WTC11 (cell line): ENCODE measurements around the gene KCNK3. TPM values are rescaled to one million over a fixed set of nuclear protein-coding genes. Genes with fewer than 3 reads are reported as not detected.

Source experiments
- ATAC-seq: fragments of 200-7000 bp; cut with Tn5 transposase; 2 replicates; pipeline ENCODE4 v1.10.0; 2021; ENCODE audit warnings: mild to moderate bottlenecking, moderate library complexity
- CTCF ChIA-PET: fragments of 300-600 bp; sonication (Branson Sonifier 250); formaldehyde crosslinking; loops from one replicate; lab custom pipeline; 2021; ENCODE audit warnings: antibody characterized with exemption; lab: Charles Lee
- POLR2A ChIA-PET: fragments of 350-600 bp; sonication (Branson Sonifier 250); formaldehyde crosslinking; loops from one replicate; lab custom pipeline; 2021; ENCODE audit warnings: antibody characterized with exemption; lab: Charles Lee
- DNase-seq: peaks from one replicate; pipeline ENCODE4 v3.0.0; 2021; ENCODE audit warnings: low spot score
- H3K27ac Mint-ChIP-seq: 2 replicates; pipeline ENCODE4 v1.8.0; 2021; ENCODE audit warnings: mixed read lengths
- H3K27me3 Mint-ChIP-seq: 2 replicates; pipeline ENCODE4 v1.8.0; 2021; ENCODE audit warnings: low read depth, mild to moderate bottlenecking, moderate library complexity, mixed read lengths
- H3K36me3 Mint-ChIP-seq: 2 replicates; pipeline ENCODE4 v1.8.0; 2021; ENCODE audit warnings: mixed read lengths
- H3K4me1 Mint-ChIP-seq: 2 replicates; pipeline ENCODE4 v1.8.0; 2022; ENCODE audit warnings: mixed read lengths
- H3K4me3 Mint-ChIP-seq: 2 replicates; pipeline ENCODE4 v1.8.0; 2021; ENCODE audit warnings: mild to moderate bottlenecking, moderate library complexity, mixed read lengths
- H3K9me3 Mint-ChIP-seq: 2 replicates; pipeline ENCODE4 v1.8.0; 2021; ENCODE audit warnings: mixed read lengths
- CREM ChIP-seq: sonication (generic); formaldehyde crosslinking; IDR thresholded peaks from 2 replicates; pipeline ENCODE4 v1.8.1; 2022; ENCODE audit warnings: mild to moderate bottlenecking, missing genetic modification reagents, moderate library complexity
- E2F1 ChIP-seq: sonication (generic); formaldehyde crosslinking; IDR thresholded peaks from 2 replicates; pipeline ENCODE4 v1.8.0; 2022; ENCODE audit warnings: mild to moderate bottlenecking, missing genetic modification reagents
- EMX1 ChIP-seq: fragments of 250-450 bp; sonication (Bioruptor Pico); IDR thresholded peaks from 2 replicates; pipeline ENCODE4 v1.8.0; 2021; ENCODE audit warnings: mild to moderate bottlenecking
- FOXJ3 ChIP-seq: sonication (generic); formaldehyde crosslinking; IDR thresholded peaks from 2 replicates; pipeline ENCODE4 v1.9.0; 2021; ENCODE audit warnings: missing genetic modification reagents, mild to moderate bottlenecking, borderline replicate concordance
- FOXP1 ChIP-seq: sonication (generic); formaldehyde crosslinking; IDR thresholded peaks from 2 replicates; pipeline ENCODE4 v1.8.0; 2022; ENCODE audit warnings: missing genetic modification reagents, mild to moderate bottlenecking, moderate library complexity, borderline replicate concordance
- IRF2 ChIP-seq: sonication (generic); formaldehyde crosslinking; IDR thresholded peaks from 2 replicates; pipeline ENCODE4 v1.8.0; 2022; ENCODE audit warnings: low read depth, missing genetic modification reagents, borderline replicate concordance
- JUN ChIP-seq: sonication (generic); formaldehyde crosslinking; IDR thresholded peaks from 2 replicates; pipeline ENCODE4 v1.8.0; 2023; ENCODE audit warnings: mild to moderate bottlenecking, missing genetic modification reagents
- MLX ChIP-seq: sonication (generic); formaldehyde crosslinking; IDR thresholded peaks from 2 replicates; pipeline ENCODE4 v1.8.1; 2023; ENCODE audit warnings: mild to moderate bottlenecking, missing genetic modification reagents, moderate library complexity
- NFYB ChIP-seq: sonication (generic); formaldehyde crosslinking; conservative IDR thresholded peaks from 2 replicates; pipeline ENCODE4 v1.8.0; 2022; ENCODE audit warnings: low read depth, missing genetic modification reagents
- NR2C2 ChIP-seq: sonication (generic); formaldehyde crosslinking; IDR thresholded peaks from 2 replicates; pipeline ENCODE4 v1.8.0; 2022; ENCODE audit warnings: mild to moderate bottlenecking, missing genetic modification reagents
- NR3C1 ChIP-seq: sonication (generic); formaldehyde crosslinking; conservative IDR thresholded peaks from 2 replicates; pipeline ENCODE4 v1.8.1; 2023; ENCODE audit warnings: low read depth, mild to moderate bottlenecking, missing genetic modification reagents
- OVOL2 ChIP-seq: fragments of 250-450 bp; sonication (Bioruptor Pico); IDR thresholded peaks from 2 replicates; pipeline ENCODE4 v1.9.0; 2021; ENCODE audit warnings: mild to moderate bottlenecking, borderline replicate concordance
- PREB ChIP-seq: sonication (generic); formaldehyde crosslinking; IDR thresholded peaks from 2 replicates; pipeline ENCODE4 v1.8.1; 2022; ENCODE audit warnings: mild to moderate bottlenecking, missing genetic modification reagents, moderate library complexity, borderline replicate concordance
- RORB ChIP-seq: fragments of 250-450 bp; sonication (Bioruptor Pico); IDR thresholded peaks from 2 replicates; pipeline ENCODE4 v1.9.0; 2021; ENCODE audit warnings: mild to moderate bottlenecking
- SMAD4 ChIP-seq: sonication (generic); formaldehyde crosslinking; IDR thresholded peaks from 2 replicates; pipeline ENCODE4 v1.8.0; 2022; ENCODE audit warnings: mild to moderate bottlenecking, missing genetic modification reagents
- SOX15 ChIP-seq: fragments of 250-450 bp; sonication (Bioruptor Pico); IDR thresholded peaks from 2 replicates; pipeline ENCODE4 v1.9.0; 2021; ENCODE audit warnings: mild to moderate bottlenecking
- SP1 ChIP-seq: sonication (generic); formaldehyde crosslinking; conservative IDR thresholded peaks from 2 replicates; pipeline ENCODE4 v1.8.1; 2022; ENCODE audit warnings: missing genetic modification reagents
- TEAD1 ChIP-seq: sonication (generic); formaldehyde crosslinking; IDR thresholded peaks from 2 replicates; pipeline ENCODE4 v1.8.0; 2022; ENCODE audit warnings: mild to moderate bottlenecking, missing genetic modification reagents
- USF2 ChIP-seq: sonication (generic); formaldehyde crosslinking; IDR thresholded peaks from 2 replicates; pipeline ENCODE4 v1.8.1; 2023; ENCODE audit warnings: mild to moderate bottlenecking, missing genetic modification reagents, moderate library complexity
- ZBTB21 ChIP-seq: sonication (generic); formaldehyde crosslinking; IDR thresholded peaks from 2 replicates; pipeline ENCODE4 v1.8.1; 2023; ENCODE audit warnings: mild to moderate bottlenecking, missing genetic modification reagents, borderline replicate concordance
- ZNF263 ChIP-seq: sonication (generic); formaldehyde crosslinking; IDR thresholded peaks from 2 replicates; pipeline ENCODE4 v1.8.1; 2022; ENCODE audit warnings: low read depth, mild to moderate bottlenecking, moderate library complexity, missing genetic modification reagents
- ZNF396 ChIP-seq: fragments of 250-450 bp; sonication (Bioruptor Pico); IDR thresholded peaks from 2 replicates; pipeline ENCODE4 v1.8.0; 2021; ENCODE audit warnings: mild to moderate bottlenecking, moderate library complexity, borderline replicate concordance
- ZNF416 ChIP-seq: fragments of 250-450 bp; sonication (Bioruptor Pico); IDR thresholded peaks from 2 replicates; pipeline ENCODE4 v1.9.0; 2021; ENCODE audit warnings: mild to moderate bottlenecking, inconsistent platforms
- ZNF512 ChIP-seq: sonication (generic); formaldehyde crosslinking; IDR thresholded peaks from 2 replicates; pipeline ENCODE4 v1.8.1; 2022; ENCODE audit warnings: missing genetic modification reagents, borderline replicate concordance
- total RNA-seq: library from RNA; stranded (reverse); gene quantifications from 3 replicates; pipeline ENCODE4 v1.2.3, GENCODE V29; 2021

KCNK3 gene
- total RNA-seq, 1 experiment from 2014 or later: 0.22 TPM

GRCh38 chr2:26651470-26651771 lies 41.1 kb upstream of the KCNK3 start:
- DNase-seq (no peak), ATAC-seq (no peak)
- Mint-ChIP-seq H3K9me3 (peaks cover 6% of the 10 kb centered on the region; the same call in 1 of the 2 replicates), H3K27me3 (peaks cover 4% of the 10 kb centered on the region; the same call in 1 of the 2 replicates), H3K27ac (no peak overlapping the region), H3K4me3 (no peak overlapping the region), H3K4me1 (peaks cover 28% of the 10 kb centered on the region), H3K36me3 (no peaks in the 10 kb centered on the region)
- CTCF ChIA-PET: no interaction called here
- POLR2A ChIA-PET: no interaction called here
- TF ChIP-seq ZNF396 (CRISPR knock-in tag) (no peak), FOXP1 (CRISPR knock-in tag) (no peak), USF2 (no peak), JUN (CRISPR knock-in tag) (no peak), CREM (CRISPR knock-in tag) (no peak), SP1 (CRISPR knock-in tag) (no peak), FOXJ3 (CRISPR knock-in tag) (no peak)

- CTCF ChIA-PET: no interaction called here
Observed at GRCh38 chr2:26651799-26652198, 40.7 kb upstream of the KCNK3 start.

More at GRCh38 chr2:26651799-26652198, 40.7 kb upstream of the KCNK3 start:
- POLR2A ChIA-PET: no interaction called here
- Mint-ChIP-seq H3K9me3 (peaks cover 6% of the 10 kb centered on the region; the same call in 1 of the 2 replicates), H3K36me3 (no peaks in the 10 kb centered on the region), H3K4me1 (peaks cover 24% of the 10 kb centered on the region), H3K27me3 (peaks cover 4% of the 10 kb centered on the region; the same call in 1 of the 2 replicates), H3K4me3 (no peak overlapping the region), H3K27ac (no peak overlapping the region)
- no peak for ATAC-seq
- DNase-seq: no peak
- TF ChIP-seq OVOL2 (CRISPR knock-in tag) (no peak), RORB (CRISPR knock-in tag) (no peak), SOX15 (CRISPR knock-in tag) (no peak), EMX1 (CRISPR knock-in tag) (no peak), ZNF263 (no peak), ZNF416 (CRISPR knock-in tag) (no peak), IRF2 (CRISPR knock-in tag) (no peak), PREB (CRISPR knock-in tag) (no peak), NR3C1 (CRISPR knock-in tag) (no peak), SMAD4 (CRISPR knock-in tag) (no peak), E2F1 (CRISPR knock-in tag) (no peak), NFYB (CRISPR knock-in tag) (no peak), ZNF512 (CRISPR knock-in tag) (no peak), MLX (CRISPR knock-in tag) (no peak), NR2C2 (CRISPR knock-in tag) (no peak), TEAD1 (no peak), FOXP1 (CRISPR knock-in tag) (no peak), ZBTB21 (CRISPR knock-in tag) (no peak)
